Transverse colon (tissue), 4 donors: ENCODE measurements around the gene SMCR8. TPM values are rescaled to one million over a fixed set of nuclear protein-coding genes. Genes with fewer than 3 reads are reported as not detected.
A peak's percentile ranks its signal among the peaks of the same experiment; 100 is the strongest.

Experiments used
- DNase-seq: peaks from one replicate; pipeline ENCODE4 v3.0.0-alpha.2; 2019
- H3K27ac ChIP-seq, 4 donors: fragments of 200-600 bp; sonication (generic); 2 replicates each; pipeline ENCODE4 v1.5.1; 2016 to 2018; ENCODE audit warnings: inconsistent platforms in 4 of 4
- H3K27me3 ChIP-seq: fragments of 200-600 bp; sonication (generic); 2 replicates; pipeline ENCODE4 v1.5.1; 2017; ENCODE audit warnings: inconsistent platforms
- H3K36me3 ChIP-seq, 4 donors: fragments of 200-600 bp; sonication (generic); 2 replicates each; pipeline ENCODE4 v1.5.1; 2017 to 2019; ENCODE audit warnings: inconsistent platforms in 4 of 4
- H3K4me1 ChIP-seq, 4 donors: fragments of 200-600 bp; sonication (generic); 2 replicates each; pipeline ENCODE4 v1.5.1; 2017 to 2020; ENCODE audit warnings: inconsistent platforms in 4 of 4
- H3K4me3 ChIP-seq, 4 donors: fragments of 200-600 bp; sonication (generic); 1 replicate in 1 of 4; 2 replicates in 3 of 4; pipeline versions ENCODE4 v1.5.1 to v1.6.1; 2017 to 2019; ENCODE audit warnings: inconsistent platforms in 4 of 4
- H3K9me3 ChIP-seq, 2 donors: fragments of 200-600 bp; sonication (generic); 2 replicates each; pipeline ENCODE4 v1.5.1; 2017 to 2019; ENCODE audit warnings: inconsistent platforms in 2 of 2
- EP300 ChIP-seq: sonication (generic); formaldehyde crosslinking; IDR thresholded peaks from one replicate; pipeline ENCODE4 v1.6.1; 2017; ENCODE audit warnings: antibody characterized with exemption, low read depth
- POLR2A ChIP-seq: fragments of 450-650 bp; IDR thresholded peaks from one replicate; pipeline ENCODE4 v1.6.1; 2016; ENCODE audit warnings: antibody characterized with exemption, mild to moderate bottlenecking, moderate library complexity
- POLR2AphosphoS5 ChIP-seq, 3 donors: sonication (generic); formaldehyde crosslinking; IDR thresholded peaks; one replicate each; pipeline ENCODE4 v1.6.1; 2016; ENCODE audit warnings: antibody characterized with exemption in 3 of 3
- WGBS, 2 donors: methylation state at CpG; one replicate each; pipeline ENCODE4 v1.1.5; 2018; ENCODE audit warnings: low coverage in 1 of 2; 5-methylcytosine and 5-hydroxymethylcytosine counted together
- in situ Hi-C, 4 donors: fragments of 200-750 bp; cut with MboI; loops; one replicate each; pipeline versions ENCODE4 v1.15.0 to v1.15.1; 2017; ENCODE audit warnings: low sequenced_read_pairs in 3 of 4, low pct_ligation_motif_present in 1 of 4, low pct_unique_long_range_greater_than_20kb in 1 of 4
- intact Hi-C: fragments of 100-400 bp; cut with DNase I; formaldehyde crosslinking; loops from one replicate; pipeline ENCODE4 v1.15.1; 2023; ENCODE audit warnings: low total_unique reads
- total RNA-seq, 4 donors: library from RNA; depleted of rRNA; stranded (reverse); fragments of >200 nt; gene quantifications; one replicate each; pipeline ENCODE4 v1.1.0, GENCODE V29; 2016
- TF ChIP-seq, protein P1 (sequence below), 5 experiments: fragments of 200-600 bp in 3 of 5; fragments of 450-650 bp in 2 of 5; sonication (generic) in 3 of 5; IDR thresholded peaks; 1 replicate in 2 of 5; 2 replicates in 3 of 5; pipeline ENCODE4 v1.5.1; 2016 to 2017; ENCODE audit warnings: antibody characterized with exemption in 5 of 5, inconsistent platforms in 3 of 5, mild to moderate bottlenecking in 2 of 5, moderate library complexity in 1 of 5

Gene SMCR8, protein sequence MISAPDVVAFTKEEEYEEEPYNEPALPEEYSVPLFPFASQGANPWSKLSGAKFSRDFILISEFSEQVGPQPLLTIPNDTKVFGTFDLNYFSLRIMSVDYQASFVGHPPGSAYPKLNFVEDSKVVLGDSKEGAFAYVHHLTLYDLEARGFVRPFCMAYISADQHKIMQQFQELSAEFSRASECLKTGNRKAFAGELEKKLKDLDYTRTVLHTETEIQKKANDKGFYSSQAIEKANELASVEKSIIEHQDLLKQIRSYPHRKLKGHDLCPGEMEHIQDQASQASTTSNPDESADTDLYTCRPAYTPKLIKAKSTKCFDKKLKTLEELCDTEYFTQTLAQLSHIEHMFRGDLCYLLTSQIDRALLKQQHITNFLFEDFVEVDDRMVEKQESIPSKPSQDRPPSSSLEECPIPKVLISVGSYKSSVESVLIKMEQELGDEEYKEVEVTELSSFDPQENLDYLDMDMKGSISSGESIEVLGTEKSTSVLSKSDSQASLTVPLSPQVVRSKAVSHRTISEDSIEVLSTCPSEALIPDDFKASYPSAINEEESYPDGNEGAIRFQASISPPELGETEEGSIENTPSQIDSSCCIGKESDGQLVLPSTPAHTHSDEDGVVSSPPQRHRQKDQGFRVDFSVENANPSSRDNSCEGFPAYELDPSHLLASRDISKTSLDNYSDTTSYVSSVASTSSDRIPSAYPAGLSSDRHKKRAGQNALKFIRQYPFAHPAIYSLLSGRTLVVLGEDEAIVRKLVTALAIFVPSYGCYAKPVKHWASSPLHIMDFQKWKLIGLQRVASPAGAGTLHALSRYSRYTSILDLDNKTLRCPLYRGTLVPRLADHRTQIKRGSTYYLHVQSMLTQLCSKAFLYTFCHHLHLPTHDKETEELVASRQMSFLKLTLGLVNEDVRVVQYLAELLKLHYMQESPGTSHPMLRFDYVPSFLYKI
- 10 to 100 TPM; 12.1 to 20.6 (median 19.6) TPM for total RNA-seq

DNA sequence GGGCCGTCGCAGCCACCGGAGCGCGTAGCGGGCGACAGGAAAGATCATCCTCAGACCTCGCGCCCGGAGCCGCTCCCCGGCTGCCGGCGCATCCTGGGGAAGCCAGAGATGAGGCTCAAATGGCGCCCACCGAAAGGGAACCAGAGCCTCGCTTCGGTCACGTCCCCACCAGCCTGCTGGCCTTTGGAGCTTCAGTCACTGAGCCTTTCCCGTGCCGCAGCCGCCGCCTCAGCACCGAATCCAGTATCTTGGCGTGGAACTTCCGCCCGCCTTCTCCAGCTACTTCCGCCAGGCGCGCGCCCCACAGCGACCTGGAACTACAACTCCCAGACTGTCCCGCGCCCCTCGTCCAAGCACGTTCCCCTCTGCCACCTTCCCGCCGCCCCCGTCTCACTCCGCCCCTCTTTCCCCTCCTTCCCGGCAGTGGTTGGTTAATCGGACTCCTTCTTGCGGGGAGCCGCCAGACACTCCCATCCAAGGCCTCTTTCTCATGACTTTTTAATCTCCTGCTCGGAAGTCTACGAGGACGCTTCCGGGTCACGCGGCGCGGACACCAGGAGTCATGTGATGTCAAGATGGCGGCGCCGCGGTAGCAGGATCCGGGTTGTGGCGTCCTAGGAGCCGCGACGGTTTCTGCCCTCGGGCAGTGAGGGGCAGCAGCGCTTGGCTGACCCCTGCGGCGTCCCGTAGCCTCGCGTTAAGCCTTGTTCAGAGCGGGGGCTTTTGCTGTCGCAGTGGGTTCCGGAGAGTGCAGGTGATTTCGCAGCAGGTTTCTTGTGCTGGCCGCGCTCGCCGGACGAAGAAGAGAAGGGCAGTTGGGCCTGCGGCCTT, at the start of gene SMCR8, which contains the start of gene TOP3A:
Gene SMCR8 (plus strand): TSS at position 563 of the 831 bp plus-strand sequence. CDS start 497 bp downstream, outside the sequence.
Gene TOP3A (minus strand): TSS at position 264 of the 831 bp plus-strand sequence. CDS start 216 bp downstream, at position 48.
- in situ Hi-C loops = no loop called here

DNA sequence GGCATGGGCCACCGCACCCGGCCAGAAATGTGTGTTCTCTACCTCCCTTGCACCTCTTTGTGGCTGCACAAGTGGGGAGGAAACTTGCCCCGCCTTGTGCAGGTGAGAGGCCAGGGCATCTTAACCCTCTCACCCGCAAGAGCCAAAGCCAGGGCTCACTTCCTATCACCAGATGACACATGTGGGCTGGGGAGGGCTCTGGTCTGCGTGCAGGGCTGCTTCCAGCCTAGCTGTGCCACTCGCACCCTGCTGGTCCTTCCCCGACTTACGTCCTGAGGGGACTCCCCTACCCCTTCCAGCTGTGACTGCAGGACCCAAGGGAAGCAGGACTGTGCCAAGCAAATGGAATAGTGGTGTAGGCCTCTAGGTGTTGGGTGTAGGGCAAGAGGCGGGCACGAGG, 47.7 kb upstream of the SMCR8 start:
- TF ChIP-seq EP300 (no peak), POLR2A (no peak), POLR2AphosphoS5 (IDR thresholded peaks at IDR 0.05) (no peak)
- TF ChIP-seq, protein P1, sequence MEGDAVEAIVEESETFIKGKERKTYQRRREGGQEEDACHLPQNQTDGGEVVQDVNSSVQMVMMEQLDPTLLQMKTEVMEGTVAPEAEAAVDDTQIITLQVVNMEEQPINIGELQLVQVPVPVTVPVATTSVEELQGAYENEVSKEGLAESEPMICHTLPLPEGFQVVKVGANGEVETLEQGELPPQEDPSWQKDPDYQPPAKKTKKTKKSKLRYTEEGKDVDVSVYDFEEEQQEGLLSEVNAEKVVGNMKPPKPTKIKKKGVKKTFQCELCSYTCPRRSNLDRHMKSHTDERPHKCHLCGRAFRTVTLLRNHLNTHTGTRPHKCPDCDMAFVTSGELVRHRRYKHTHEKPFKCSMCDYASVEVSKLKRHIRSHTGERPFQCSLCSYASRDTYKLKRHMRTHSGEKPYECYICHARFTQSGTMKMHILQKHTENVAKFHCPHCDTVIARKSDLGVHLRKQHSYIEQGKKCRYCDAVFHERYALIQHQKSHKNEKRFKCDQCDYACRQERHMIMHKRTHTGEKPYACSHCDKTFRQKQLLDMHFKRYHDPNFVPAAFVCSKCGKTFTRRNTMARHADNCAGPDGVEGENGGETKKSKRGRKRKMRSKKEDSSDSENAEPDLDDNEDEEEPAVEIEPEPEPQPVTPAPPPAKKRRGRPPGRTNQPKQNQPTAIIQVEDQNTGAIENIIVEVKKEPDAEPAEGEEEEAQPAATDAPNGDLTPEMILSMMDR (IDR thresholded peaks at IDR 0.05) = no peak
- in situ Hi-C loops = no loop called here
- H3K4me1 ChIP-seq = peaks cover 3 to 5% (median 5%) of the 10 kb centered on the region in 4 donors
- H3K27me3 ChIP-seq = no peaks in the 10 kb centered on the region
- H3K27ac ChIP-seq = no peak overlapping the region
- H3K9me3 ChIP-seq = no peaks in the 10 kb centered on the region
- no peak for DNase-seq
- WGBS, 2 donors = 79% methylated on average over 10 of the region's 10 CpGs; no CpG with 5 or more reads in 1 of the 2 donors
- no peak overlapping the region for H3K4me3 ChIP-seq
- intact Hi-C loops = no loop called here
- peaks cover 0 to 19% (median 9%) of the 10 kb centered on the region in 4 donors for H3K36me3 ChIP-seq

More for the DNA sequence above, at the start of gene SMCR8, which contains the start of gene TOP3A:
- H3K27ac ChIP-seq = peak within 1 kb of the TSS; percentile 93 to 98 (median 94)
- H3K4me3 ChIP-seq = peak within 1 kb of the TSS; percentile 74 to 97 (median 87)
- peak; percentile 72 for TF ChIP-seq POLR2A
- TF ChIP-seq, protein P1 (IDR thresholded peaks at IDR 0.05) = peak in 2 of 5 experiments; percentile 11 to 48
- TF ChIP-seq POLR2AphosphoS5 (IDR thresholded peaks at IDR 0.05) = peak; percentile 61 to 86 (median 84)
- TF ChIP-seq EP300 = peak; percentile 34
- H3K27me3 ChIP-seq = no peaks in the 10 kb centered on the region
- peaks cover 0 to 8% (median 0%) of the 10 kb centered on the region in 4 donors for H3K36me3 ChIP-seq
- DNase-seq = peak; percentile 98
- peaks cover 44 to 70% (median 63%) of the 10 kb centered on the region in 4 donors for H3K4me1 ChIP-seq
- intact Hi-C loops = no loop called here
- 0 to 1% methylated on average over 8 to 62 of the region's 78 CpGs for WGBS, 2 donors
- no peaks in the 10 kb centered on the region for H3K9me3 ChIP-seq

DNA sequence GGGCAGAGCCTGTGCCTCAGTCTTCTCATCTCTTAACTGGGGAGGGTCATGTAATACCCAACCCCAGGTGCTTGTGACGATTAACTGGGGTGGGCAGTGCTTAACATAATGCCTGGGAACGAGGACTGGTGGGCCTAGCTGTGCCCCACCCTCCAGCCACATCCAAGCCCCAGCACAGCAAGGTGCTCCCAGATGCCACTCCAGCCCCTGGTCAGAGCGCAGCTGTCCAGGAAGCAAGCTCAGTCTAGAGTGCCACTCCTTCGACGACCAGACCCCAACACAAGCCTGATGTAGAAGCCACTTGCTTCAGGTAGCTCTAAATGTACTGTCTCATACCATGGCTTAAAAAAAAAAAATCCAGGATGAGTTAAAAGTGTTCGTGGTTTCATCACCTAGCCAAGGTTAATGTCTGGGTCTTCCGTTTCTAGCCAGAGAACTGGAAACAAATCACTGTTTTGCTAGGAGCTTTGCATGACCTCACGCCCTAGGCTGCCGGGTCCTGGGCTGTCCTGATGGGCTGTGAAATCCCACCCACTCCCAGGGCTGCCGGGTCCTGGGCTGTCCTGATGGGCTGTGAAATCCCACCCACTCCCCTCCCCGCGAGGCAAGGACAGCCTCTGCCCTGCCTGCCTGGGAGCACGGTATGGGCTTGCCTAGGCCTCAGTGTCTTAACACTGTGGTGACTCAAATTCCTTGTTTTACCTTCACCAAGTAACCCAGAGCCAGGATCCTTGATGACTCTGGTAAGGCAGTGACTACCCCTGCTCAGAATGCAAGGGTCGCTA, 47.0 kb upstream of the SMCR8 start:
- no peaks in the 10 kb centered on the region for H3K27me3 ChIP-seq
- H3K4me3 ChIP-seq = no peak overlapping the region
- in situ Hi-C loops = no loop called here
- 54 to 56% methylated on average over 4 to 14 of the region's 14 CpGs for WGBS, 2 donors
- no peaks in the 10 kb centered on the region for H3K4me1 ChIP-seq
- no peak for TF ChIP-seq POLR2AphosphoS5 (IDR thresholded peaks at IDR 0.05)
- TF ChIP-seq, protein P1 (IDR thresholded peaks at IDR 0.05) = no peak
- no peak for TF ChIP-seq EP300
- TF ChIP-seq POLR2A = no peak
- H3K36me3 ChIP-seq = peaks cover 0 to 18% (median 9%) of the 10 kb centered on the region in 4 donors
- H3K27ac ChIP-seq = no peak overlapping the region
- intact Hi-C loops = no loop called here
- DNase-seq = no peak
- H3K9me3 ChIP-seq = no peaks in the 10 kb centered on the region
